Activated CD4-positive, alpha-beta T cell treated with anti-CD3 and anti-CD28 coated beads, Interleukin-2, amount 50 U/mL, for 4 hours (primary cell): Measurements from ENCODE around the gene RARRES2.
"Not testable (repeated sequence)": the region's sequence is repeated elsewhere in the genome, so short reads cannot be mapped to it uniquely, and the experiment has no call there.

Experiments used
- DNase-seq, 2 experiments: peaks; one replicate each; pipeline ENCODE4 v3.0.0-alpha.2; 2020

Gene RARRES2

GRCh38 chr7:150341263-150342120 lies at the start of gene RARRES2:
Gene RARRES2 (minus strand): TSS chr7:150341629. CDS start chr7:150340609, 1,020 bp downstream.
- DNase-seq: no peak

GRCh38 chr7:150390205-150390604 lies 48.8 kb upstream of the RARRES2 start:
- no peak for DNase-seq

GRCh38 chr7:150389532-150389816 lies 48.0 kb upstream of the RARRES2 start:
- no peak for DNase-seq

GRCh38 chr7:150388709-150389531 lies 47.5 kb upstream of the RARRES2 start:
- DNase-seq: no peak

GRCh38 chr7:150388306-150388705 lies 46.9 kb upstream of the RARRES2 start:
- DNase-seq: no peak

GRCh38 chr7:150385884-150386283 lies 44.5 kb upstream of the RARRES2 start:
- DNase-seq: not testable (repeated sequence)

- DNase-seq: no peak
These were observed 43.9 kb upstream of the RARRES2 start for GRCh38 chr7:150385302-150385723.

GRCh38 chr7:150384406-150385301 lies 43.2 kb upstream of the RARRES2 start:
- DNase-seq: no peak

GRCh38 chr7:150383710-150384397 lies 42.4 kb upstream of the RARRES2 start:
- DNase-seq: no peak

- DNase-seq: no peak
These were observed 41.4 kb upstream of the RARRES2 start for GRCh38 chr7:150382844-150383225.

GRCh38 chr7:150382123-150382843 lies 40.9 kb upstream of the RARRES2 start:
- no peak for DNase-seq

GRCh38 chr7:150381785-150382122 lies 40.3 kb upstream of the RARRES2 start:
- DNase-seq: no peak

GRCh38 chr7:150381096-150381495 lies 39.7 kb upstream of the RARRES2 start:
- DNase-seq: no peak

GRCh38 chr7:150380463-150380862 lies 39.0 kb upstream of the RARRES2 start:
- no peak for DNase-seq

GRCh38 chr7:150379441-150380379 lies 38.3 kb upstream of the RARRES2 start:
- DNase-seq: no peak

- DNase-seq: peak; percentile 84 to 86
These were observed 37.5 kb upstream of the RARRES2 start, which contains the start of gene ZNF775 for GRCh38 chr7:150378853-150379440. Gene ZNF775 (plus strand): TSS chr7:150379330. CDS start chr7:150388471, 9,141 bp downstream.

- DNase-seq: no peak
These were observed 36.9 kb upstream of the RARRES2 start for GRCh38 chr7:150378115-150378852.

GRCh38 chr7:150377635-150378034 lies 36.2 kb upstream of the RARRES2 start:
- DNase-seq: no peak

- no peak for DNase-seq
These were observed 35.8 kb upstream of the RARRES2 start for GRCh38 chr7:150377196-150377595.
